GM23338 (cell line): ENCODE results near the gene CSF2RB.
A peak's percentile ranks its signal among the peaks of the same experiment; 100 is the strongest.

ENCODE experiments used
- CREB1 ChIP-seq: fragments of 250-450 bp; sonication (Bioruptor Pico); IDR thresholded peaks from 2 replicates; pipeline ENCODE4 v1.5.0; 2020; ENCODE audit warnings: low read depth, mild to moderate bottlenecking, moderate library complexity
- CTCF ChIP-seq, 2 experiments: fragments of 200-600 bp in 1 of 2; sonication (generic) in 1 of 2; conservative IDR thresholded peaks; 2 replicates each; pipeline versions ENCODE4 v1.5.1 to v1.6.1; 2016 to 2017; ENCODE audit warnings: antibody characterized with exemption in 2 of 2, low read depth in 2 of 2, mild to moderate bottlenecking in 2 of 2, moderate library complexity in 1 of 2
- EZH2 ChIP-seq: fragments of 200-600 bp; sonication (generic); IDR thresholded peaks from one replicate; pipeline ENCODE4 v1.8.0; 2017; ENCODE audit warnings: antibody characterized with exemption, mild to moderate bottlenecking, low read depth; ENCODE audit not compliant: unreplicated experiment
- EZH2phosphoT487 ChIP-seq: fragments of 200-600 bp; sonication (generic); IDR thresholded peaks from one replicate; pipeline ENCODE4 v1.8.1; 2018; ENCODE audit warnings: antibody characterized with exemption; ENCODE audit not compliant: unreplicated experiment
- JUNB ChIP-seq: IDR thresholded peaks from one replicate; pipeline ENCODE4 v1.6.1; 2016; ENCODE audit warnings: antibody characterized with exemption; ENCODE audit not compliant: unreplicated experiment
- POLR2AphosphoS5 ChIP-seq: IDR thresholded peaks from 2 replicates; pipeline ENCODE4 v1.6.1; 2016; ENCODE audit warnings: antibody characterized with exemption, low read depth
- REST ChIP-seq: IDR thresholded peaks from one replicate; pipeline ENCODE4 v1.6.1; 2018; ENCODE audit warnings: antibody characterized with exemption; ENCODE audit not compliant: unreplicated experiment
- STAT1 ChIP-seq: IDR thresholded peaks from one replicate; pipeline ENCODE4 v1.6.1; 2016; ENCODE audit warnings: antibody characterized with exemption; ENCODE audit not compliant: unreplicated experiment

DNA sequence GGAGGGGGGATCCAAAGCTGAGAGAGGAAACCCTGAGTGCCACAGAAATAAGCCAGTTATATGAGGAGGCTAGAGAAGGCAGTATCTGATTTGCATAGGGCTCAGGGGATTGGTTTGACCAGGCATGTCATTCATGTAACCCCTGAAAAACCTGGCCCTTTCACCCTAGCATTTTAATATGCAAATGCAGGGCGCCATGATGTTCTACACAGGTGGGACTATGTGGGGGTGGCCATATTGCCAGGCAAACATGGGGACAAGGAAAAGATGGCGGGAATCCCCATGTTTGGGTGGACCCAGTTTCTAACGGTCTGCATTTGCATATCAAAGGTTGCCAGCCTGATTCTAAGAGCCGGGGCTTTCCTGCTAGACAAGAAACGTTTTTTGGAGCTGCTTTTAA, 27.2 kb downstream of the CSF2RB start:
- TF ChIP-seq REST = no peak
- TF ChIP-seq CTCF (conservative IDR thresholded peaks at IDR 0.05; ENCODE audit: low read depth in 2 of 2) = no peak
- TF ChIP-seq JUNB = no peak
- TF ChIP-seq EZH2 = no peak
- TF ChIP-seq POLR2AphosphoS5 = no peak
- TF ChIP-seq EZH2phosphoT487 = no peak
- 0 out of 2 replicates have a peak, but pooled peaks have one; percentile 12 for TF ChIP-seq CREB1 (CRISPR knock-in tag)
- no peak for TF ChIP-seq STAT1
